HepG2 (cell line): Measurements from ENCODE around the gene DBNDD2. TPM values are rescaled to one million over a fixed set of nuclear protein-coding genes. Genes with fewer than 3 reads are reported as not detected.

Experiments
- AFF4 ChIP-seq: sonication (generic); formaldehyde crosslinking; IDR thresholded peaks from 2 replicates; pipeline ENCODE4 v1.4.0; 2020; ENCODE audit warnings: missing genetic modification reagents
- ARNT ChIP-seq: fragments of 450-650 bp; IDR thresholded peaks from 2 replicates; pipeline ENCODE4 v1.6.1; 2017
- EEA1 ChIP-seq: sonication (generic); formaldehyde crosslinking; IDR thresholded peaks from 2 replicates; pipeline ENCODE4 v1.5.1; 2020; ENCODE audit warnings: mild to moderate bottlenecking, missing genetic modification reagents, borderline replicate concordance
- IKZF5 ChIP-seq: IDR thresholded peaks from 2 replicates; pipeline ENCODE4 v1.6.1; 2018; ENCODE audit warnings: missing genetic modification reagents, mild to moderate bottlenecking, missing compliant biosample characterization
- JUN ChIP-seq: sonication (generic); formaldehyde crosslinking; IDR thresholded peaks from 2 replicates; pipeline ENCODE4 v1.4.0; 2020; ENCODE audit warnings: mild to moderate bottlenecking, missing genetic modification reagents
- KAT2B ChIP-seq: fragments of 150-350 bp; IDR thresholded peaks from 2 replicates; pipeline ENCODE4 v1.6.1; 2014; ENCODE audit warnings: low read depth, low read length, borderline replicate concordance
- SAP130 ChIP-seq: IDR thresholded peaks from 2 replicates; pipeline ENCODE4 v1.6.1; 2016; ENCODE audit warnings: low read depth
- SSRP1 ChIP-seq: IDR thresholded peaks from 2 replicates; pipeline ENCODE4 v1.6.1; 2016; ENCODE audit warnings: control low read depth
- STAT5B ChIP-seq: sonication (generic); formaldehyde crosslinking; IDR thresholded peaks from 2 replicates; pipeline ENCODE4 v1.4.0; 2020; ENCODE audit warnings: missing genetic modification reagents
- TRIM24 ChIP-seq: sonication (generic); formaldehyde crosslinking; IDR thresholded peaks from 2 replicates; pipeline ENCODE4 v1.8.0; 2022; ENCODE audit warnings: mild to moderate bottlenecking, missing genetic modification reagents
- ZBTB4 ChIP-seq: sonication (generic); formaldehyde crosslinking; IDR thresholded peaks from 2 replicates; pipeline ENCODE4 v1.4.0; 2020; ENCODE audit warnings: missing genetic modification reagents, mild to moderate bottlenecking, borderline replicate concordance
- ZNF17 ChIP-seq: sonication (generic); formaldehyde crosslinking; IDR thresholded peaks from 2 replicates; pipeline ENCODE4 v1.5.0; 2020; ENCODE audit warnings: mild to moderate bottlenecking, missing genetic modification reagents
- ZNF589 ChIP-seq: sonication (generic); formaldehyde crosslinking; conservative IDR thresholded peaks from 2 replicates; pipeline ENCODE4 v1.8.0; 2022; ENCODE audit warnings: mild to moderate bottlenecking, moderate library complexity, missing genetic modification reagents
- ZNF598 ChIP-seq: sonication (generic); formaldehyde crosslinking; IDR thresholded peaks from 2 replicates; pipeline ENCODE4 v1.5.1; 2020; ENCODE audit warnings: mild to moderate bottlenecking, missing genetic modification reagents, borderline replicate concordance
- ZNF670 ChIP-seq: sonication (generic); formaldehyde crosslinking; IDR thresholded peaks from 2 replicates; pipeline ENCODE4 v1.8.0; 2022; ENCODE audit warnings: mild to moderate bottlenecking, missing genetic modification reagents, borderline replicate concordance
- polyA plus RNA-seq, 8 experiments: library from polyadenylated mRNA; depleted of rRNA in 3 of 8; stranded (reverse) in 7 of 8; unstranded in 1 of 8; fragments of >200 nt; fragmentation: Illumina TruSeq in 4 of 8; extraction: Trizol in 4 of 8; gene quantifications; 2 replicates each; pipeline versions ENCODE4 v1.2.1 to v1.2.3, GENCODE V29; 2011 to 2016; ENCODE audit warnings: low read depth in 4 of 8, missing spikeins in 1 of 8, mixed read lengths in 1 of 8; ENCODE audit not compliant: insufficient read depth in 1 of 8
- total RNA-seq, 5 experiments: library from RNA; depleted of rRNA; stranded (reverse); fragments of >200 nt; fragmentation: Illumina TruSeq; extraction: Trizol; gene quantifications; 2 replicates each; pipeline ENCODE4 v1.2.3, GENCODE V29; 2016; ENCODE audit warnings: low read depth in 1 of 5
- TF ChIP-seq, protein P1 (sequence below): sonication (generic); formaldehyde crosslinking; conservative IDR thresholded peaks from 2 replicates; pipeline ENCODE4 v1.4.0; 2020; ENCODE audit warnings: missing genetic modification reagents

The DBNDD2 gene
- total and polyA plus RNA-seq, 2 of the 13 experiments (the other 11 are each of a cell fraction or from before 2014, with no cell fraction given), result 16.7 to 47.6 TPM

- TF ChIP-seq ZBTB4 (CRISPR knock-in tag), result peak; percentile 93; the same call in 1 of the 2 replicates
- no peak for TF ChIP-seq ZNF17
- peak; percentile 44; the same call in 1 of the 2 replicates for TF ChIP-seq AFF4 (CRISPR knock-in tag)
- no peak for TF ChIP-seq ARNT
- no peak for TF ChIP-seq KAT2B
- no peak for TF ChIP-seq JUN (CRISPR knock-in tag)
- TF ChIP-seq ZNF670, result peak; percentile 92; the same call in 1 of the 2 replicates
- peak; percentile 98 for TF ChIP-seq EEA1 (CRISPR knock-in tag)
- no peak for TF ChIP-seq TRIM24 (CRISPR knock-in tag)
- peak; percentile 91 for TF ChIP-seq IKZF5 (CRISPR knock-in tag)
- TF ChIP-seq SAP130 (CRISPR knock-in tag), result peak; percentile 99
- TF ChIP-seq ZNF589, result 0 out of 2 replicates have a peak, but pooled peaks have one; percentile 69
- TF ChIP-seq SSRP1 (CRISPR knock-in tag), result 0 out of 2 replicates have a peak, but pooled peaks have one; percentile 73
- peak; percentile 98 for TF ChIP-seq ZNF598
- TF ChIP-seq STAT5B (CRISPR knock-in tag), result peak; percentile 53; the same call in 1 of the 2 replicates
- TF ChIP-seq, protein P1, sequence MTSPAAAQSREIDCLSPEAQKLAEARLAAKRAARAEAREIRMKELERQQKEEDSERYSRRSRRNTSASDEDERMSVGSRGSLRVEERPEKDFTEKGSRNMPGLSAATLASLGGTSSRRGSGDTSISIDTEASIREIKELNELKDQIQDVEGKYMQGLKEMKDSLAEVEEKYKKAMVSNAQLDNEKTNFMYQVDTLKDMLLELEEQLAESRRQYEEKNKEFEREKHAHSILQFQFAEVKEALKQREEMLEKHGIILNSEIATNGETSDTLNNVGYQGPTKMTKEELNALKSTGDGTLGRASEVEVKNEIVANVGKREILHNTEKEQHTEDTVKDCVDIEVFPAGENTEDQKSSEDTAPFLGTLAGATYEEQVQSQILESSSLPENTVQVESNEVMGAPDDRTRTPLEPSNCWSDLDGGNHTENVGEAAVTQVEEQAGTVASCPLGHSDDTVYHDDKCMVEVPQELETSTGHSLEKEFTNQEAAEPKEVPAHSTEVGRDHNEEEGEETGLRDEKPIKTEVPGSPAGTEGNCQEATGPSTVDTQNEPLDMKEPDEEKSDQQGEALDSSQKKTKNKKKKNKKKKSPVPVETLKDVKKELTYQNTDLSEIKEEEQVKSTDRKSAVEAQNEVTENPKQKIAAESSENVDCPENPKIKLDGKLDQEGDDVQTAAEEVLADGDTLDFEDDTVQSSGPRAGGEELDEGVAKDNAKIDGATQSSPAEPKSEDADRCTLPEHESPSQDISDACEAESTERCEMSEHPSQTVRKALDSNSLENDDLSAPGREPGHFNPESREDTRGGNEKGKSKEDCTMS (CRISPR knock-in tag), result no peak
Observed at GRCh38 chr20:45415822-45416637, 7.9 kb downstream of the DBNDD2 start, which contains the start of gene PIGT (continued).
